Psoas muscle (tissue), 8 donors: ENCODE results near the gene USP13. TPM values are rescaled to one million over a fixed set of nuclear protein-coding genes. Genes with fewer than 3 reads are reported as not detected.
"Not testable (repeated sequence)": the region's sequence is repeated elsewhere in the genome, so short reads cannot be mapped to it uniquely, and the experiment has no call there.

Experiments used
- ATAC-seq, 4 donors: fragments of 200-7000 bp; cut with Tn5 transposase; one replicate each; pipeline ENCODE4 v1.9.1; 2020; ENCODE audit warnings: moderate library complexity in 3 of 4, mild to moderate bottlenecking in 2 of 4
- DNase-seq, 2 donors: peaks; one replicate each; pipeline ENCODE4 v3.0.0-alpha.2; 2020
- H3K27ac ChIP-seq: fragments of 200-600 bp; one replicate; pipeline ENCODE4 v1.8.0; 2022
- H3K27me3 ChIP-seq, 3 donors: fragments of 200-600 bp in 1 of 3; one replicate each; pipeline versions ENCODE4 v1.6.1 to v1.8.0; 2013 to 2022; ENCODE audit warnings: low read length in 2 of 3, mild to moderate bottlenecking in 2 of 3, moderate library complexity in 1 of 3; ENCODE audit not compliant: insufficient read depth in 3 of 3
- H3K36me3 ChIP-seq, 2 donors: fragments of 200-600 bp in 1 of 2; one replicate each; pipeline versions ENCODE4 v1.6.1 to v1.8.0; 2013 to 2022; ENCODE audit warnings: low read depth in 1 of 2, mild to moderate bottlenecking in 1 of 2, moderate library complexity in 1 of 2; ENCODE audit not compliant: insufficient read depth in 1 of 2
- H3K4me1 ChIP-seq: fragments of 200-600 bp; one replicate; pipeline ENCODE4 v1.8.0; 2022
- H3K4me3 ChIP-seq: fragments of 200-600 bp; one replicate; pipeline ENCODE4 v1.8.0; 2022; ENCODE audit warnings: mild to moderate bottlenecking
- H3K9me3 ChIP-seq: fragments of 200-600 bp; one replicate; pipeline ENCODE4 v1.8.0; 2022
- CTCF ChIP-seq: fragments of 200-600 bp; IDR thresholded peaks from one replicate; pipeline ENCODE4 v1.8.0; 2022; ENCODE audit warnings: antibody characterized with exemption
- WGBS, 3 donors: extraction: QIAGEN DNeasy Blood & Tissue Kit; methylation state at CpG; one replicate each; pipeline versions ENCODE4 v1.1.6 to v1.1.7; 2013; 5-methylcytosine and 5-hydroxymethylcytosine counted together
- intact Hi-C, 2 donors: fragments of 100-400 bp; cut with DNase I; formaldehyde crosslinking; loops; one replicate each; pipeline versions ENCODE4 v1.11.0 to v1.14.2; 2022
- polyA plus RNA-seq, 3 donors: library from polyadenylated mRNA; stranded (reverse); fragments of 200-250 nt; gene quantifications; one replicate each; pipeline ENCODE4 v1.2.3, GENCODE V29; 2013
- total RNA-seq, 4 donors: library from RNA; stranded (reverse); fragmentation: NEBNext Ultra II Directional in 2 of 4; extraction: Animal tissue kit (Norgen Biotek cat#: 25700) in 2 of 4; gene quantifications; one replicate each; pipeline versions ENCODE4 v1.2.1 to v1.2.4, GENCODE V29; 2021 to 2023
- donor health status: healthy with polysubstance abuse.
- donor health status: DM: no; HTN: no; CAD: no; lungs with moderate emphysema.
- donor health status: Bipolar disorder and iron deficiency.
- donor health status: healthy.
- donor health status: DM: yes; HTN: yes; CAD: no.
- donor health status: DM: no; HTN: no; CAD: no.
- donor health status: DM: no; HTN: no; CAD: no.
- donor health status: DM: yes; HTN: yes; CAD: no.

Gene USP13
- total and polyA plus RNA-seq, 7 donors: 16.1 to 324 (median 175) TPM

DNA sequence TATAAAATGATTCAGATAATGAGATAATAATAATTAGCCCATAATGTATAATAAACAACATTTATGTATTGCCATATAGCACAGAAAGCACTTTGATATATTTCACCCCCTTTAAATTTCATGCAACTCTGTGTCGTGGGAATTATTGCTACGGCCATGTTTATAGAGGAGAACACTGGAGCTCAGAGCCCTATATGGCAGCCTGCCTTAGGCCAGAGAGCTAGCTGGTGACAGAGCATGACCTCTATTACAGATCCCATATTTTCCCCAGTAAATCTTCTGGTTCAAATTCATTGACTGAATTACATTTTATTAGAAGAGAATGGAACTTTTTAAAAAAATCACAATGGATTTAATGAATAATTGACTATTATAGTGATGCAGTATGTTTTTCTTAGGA is 25.0 kb downstream of the USP13 start:
- H3K27me3 ChIP-seq: no peaks in the 10 kb centered on the region
- H3K36me3 ChIP-seq: peaks cover 0 to 6% of the 10 kb centered on the region in 2 donors
- intact Hi-C loops: no loop called here
- H3K4me3 ChIP-seq: no peak overlapping the region
- no peak for DNase-seq
- no peaks in the 10 kb centered on the region for H3K9me3 ChIP-seq
- H3K27ac ChIP-seq: peak overlapping the region; percentile 73
- no peak for TF ChIP-seq CTCF
- peaks cover 50% of the 10 kb centered on the region for H3K4me1 ChIP-seq
- ATAC-seq: peak in 2 of 4 donors; percentile 30 to 65
- 24 to 30% (median 30%) methylated on average over 2 of the region's 2 CpGs for WGBS, 3 donors

GRCh38 chr3:179681492-179682263 is 28.8 kb downstream of the USP13 start:
- H3K4me3 ChIP-seq: no peak overlapping the region
- WGBS, 3 donors: 59 to 73% (median 63%) methylated on average over 21 of the region's 21 CpGs
- H3K4me1 ChIP-seq: peaks cover 33% of the 10 kb centered on the region
- H3K27ac ChIP-seq: peak overlapping the region; percentile 73
- DNase-seq (no peak), ATAC-seq (peak; percentile 29 to 49 (median 40))
- H3K27me3 ChIP-seq: no peaks in the 10 kb centered on the region
- H3K9me3 ChIP-seq: no peaks in the 10 kb centered on the region
- H3K36me3 ChIP-seq: peaks cover 0 to 26% of the 10 kb centered on the region in 2 donors
- no peak for TF ChIP-seq CTCF
- intact Hi-C loops: no loop called here

GRCh38 chr3:179682426-179683080 is 29.7 kb downstream of the USP13 start:
- peak overlapping the region; percentile 73 for H3K27ac ChIP-seq
- 49 to 57% (median 50%) methylated on average over 4 of the region's 4 CpGs for WGBS, 3 donors
- H3K9me3 ChIP-seq: no peaks in the 10 kb centered on the region
- H3K4me3 ChIP-seq: no peak overlapping the region
- no peak for TF ChIP-seq CTCF
- DNase-seq: no peak
- ATAC-seq: no peak
- H3K27me3 ChIP-seq: no peaks in the 10 kb centered on the region
- peaks cover 30% of the 10 kb centered on the region for H3K4me1 ChIP-seq
- peaks cover 0 to 31% of the 10 kb centered on the region in 2 donors for H3K36me3 ChIP-seq
- intact Hi-C loops: no loop called here

DNA sequence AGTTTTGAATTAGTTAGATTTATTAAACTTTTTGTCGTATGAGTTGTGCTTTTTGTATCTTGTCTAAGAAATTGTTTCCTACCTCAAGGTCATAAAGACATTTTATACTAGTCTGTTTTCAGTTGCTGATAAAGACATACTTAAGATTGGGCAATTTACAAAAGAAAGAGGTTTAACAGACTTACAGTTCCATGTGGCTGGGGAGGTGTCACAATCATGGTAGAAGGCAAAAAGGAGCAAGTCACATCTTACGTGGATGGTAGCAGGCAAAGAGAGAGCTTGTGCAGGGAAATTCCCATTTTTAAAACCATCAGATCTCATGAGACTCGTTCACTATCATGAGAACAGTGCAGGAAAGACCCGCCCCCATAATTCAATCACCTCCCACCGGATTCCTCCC is 30.4 kb downstream of the USP13 start:
- DNase-seq, intact Hi-C loops, H3K9me3 ChIP-seq, H3K27me3 ChIP-seq, ATAC-seq, H3K4me3 ChIP-seq: not testable (repeated sequence)
- Histone ChIP-seq H3K36me3 (peaks cover 7 to 36% of the 10 kb centered on the region in 2 donors), H3K27ac (peak overlapping the region; percentile 73), H3K4me1 (peaks cover 23% of the 10 kb centered on the region)
- 69 to 75% (median 73%) methylated on average over 5 of the region's 5 CpGs for WGBS, 3 donors

DNA sequence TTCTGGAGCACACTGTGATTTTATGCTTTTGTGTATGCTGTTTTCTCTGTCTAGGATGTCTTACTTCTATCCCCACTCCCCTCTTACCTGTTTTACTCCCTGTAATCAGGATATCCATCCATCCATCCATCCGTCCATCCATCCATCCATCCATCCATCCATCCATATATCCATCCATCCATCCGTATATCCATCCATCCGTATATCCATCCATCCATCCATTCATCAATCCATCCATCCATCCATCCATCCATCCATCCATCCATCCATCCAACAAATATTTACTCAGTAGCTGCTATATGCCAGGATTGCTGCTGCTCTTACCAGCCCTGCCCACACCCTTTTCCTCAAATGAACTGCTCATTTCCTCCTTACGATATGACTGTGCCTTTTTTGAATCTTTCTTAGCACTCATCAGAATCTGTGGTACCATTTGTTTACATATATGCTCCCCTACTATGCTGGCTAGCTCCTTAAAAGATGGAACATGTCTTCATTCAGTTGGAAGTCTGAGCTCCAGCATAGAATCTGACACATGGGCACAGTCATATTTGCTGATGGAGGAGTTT is 35.2 kb downstream of the USP13 start:
- H3K27ac ChIP-seq: peak overlapping the region; percentile 4
- DNase-seq (no peak), ATAC-seq (no peak)
- no peaks in the 10 kb centered on the region for H3K4me1 ChIP-seq
- TF ChIP-seq CTCF: no peak
- H3K9me3 ChIP-seq: no peaks in the 10 kb centered on the region
- H3K27me3 ChIP-seq: no peaks in the 10 kb centered on the region
- intact Hi-C loops: no loop called here
- no peak overlapping the region for H3K4me3 ChIP-seq
- H3K36me3 ChIP-seq: peaks cover 7 to 67% of the 10 kb centered on the region in 2 donors
- 71 to 87% (median 80%) methylated on average over 4 of the region's 4 CpGs for WGBS, 3 donors
